Choroid plexus epithelial cell (primary cell): Measurements from ENCODE around the gene ZNF407.

ENCODE experiments used
- DNase-seq: peaks from one replicate; pipeline ENCODE4 v3.0.0-alpha.2; 2010; ENCODE audit warnings: low read depth
- H3K4me3 ChIP-seq: 2 replicates; pipeline ENCODE4 v1.5.1; 2011; ENCODE audit warnings: low read depth, mild to moderate bottlenecking, control low read depth, low read length, moderate library complexity
- CTCF ChIP-seq: conservative IDR thresholded peaks from 2 replicates; pipeline ENCODE4 v1.5.1; 2011; ENCODE audit warnings: low read depth, mild to moderate bottlenecking, control low read depth, inconsistent platforms, low read length, moderate library complexity

The ZNF407 gene

DNA sequence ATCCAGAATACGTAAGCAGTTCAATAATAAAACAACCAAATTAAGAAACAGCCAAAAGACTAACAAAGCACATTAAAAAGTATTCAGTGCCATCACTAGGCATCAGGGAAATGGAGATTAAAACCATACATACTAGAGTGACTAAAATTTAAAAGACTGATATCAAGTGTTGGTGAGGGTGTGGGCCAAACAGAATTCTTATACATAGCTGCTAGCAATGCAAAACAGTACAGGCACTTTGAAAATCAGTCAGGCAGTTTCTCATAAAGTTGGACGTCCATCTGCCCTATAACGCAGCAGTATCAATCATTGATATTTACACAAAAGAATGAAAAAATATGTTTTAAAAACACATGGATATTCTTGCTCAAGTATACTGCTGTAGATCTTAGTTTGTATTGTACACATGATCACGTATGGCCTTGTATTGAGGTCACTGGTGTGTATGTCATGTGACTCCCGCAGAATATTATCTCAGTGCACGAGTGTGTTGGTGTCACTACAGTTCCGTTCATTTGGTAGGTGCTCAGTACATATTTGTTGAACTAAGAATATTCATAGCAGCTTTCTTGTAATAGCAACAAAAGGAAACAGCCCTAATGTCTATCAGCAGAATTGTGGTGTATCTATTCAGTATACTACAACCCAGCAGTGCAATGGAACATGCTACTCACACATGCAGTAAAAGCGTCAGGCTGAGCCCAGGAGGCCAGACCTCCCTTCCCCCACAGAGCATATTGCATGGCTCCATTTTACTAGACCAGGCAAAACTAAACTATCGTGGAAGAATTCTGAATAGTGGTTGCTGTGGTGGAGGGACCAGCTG lies 28.6 kb downstream of the ZNF407 start:
- no peak for TF ChIP-seq CTCF
- no peak overlapping the region for H3K4me3 ChIP-seq
- no peak for DNase-seq

GRCh38 chr18:74630804-74631203 lies 33.1 kb downstream of the ZNF407 start:
- TF ChIP-seq CTCF, result no peak
- no peak overlapping the region for H3K4me3 ChIP-seq
- DNase-seq, result no peak

DNA sequence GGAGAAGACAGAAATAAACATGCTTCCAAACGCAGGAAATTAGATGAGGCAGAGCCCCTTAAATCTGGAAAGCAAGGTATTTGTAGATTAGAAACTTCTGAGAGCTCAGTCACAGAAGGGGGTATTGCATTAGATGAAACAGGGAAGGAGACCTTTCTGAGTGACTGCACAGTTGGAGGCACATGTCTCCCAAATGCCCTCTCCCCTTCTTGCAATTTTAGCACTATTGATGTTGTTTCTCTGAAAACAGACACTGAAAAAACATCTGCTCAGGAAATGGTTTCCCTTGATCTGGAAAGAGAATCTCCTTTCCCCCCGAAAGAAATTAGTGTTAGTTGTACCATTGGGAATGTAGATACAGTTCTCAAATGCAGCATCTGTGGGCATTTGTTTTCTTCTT lies 33.5 kb downstream of the ZNF407 start:
- H3K4me3 ChIP-seq, result peak overlapping the region; percentile 17
- DNase-seq, result no peak
- no peak for TF ChIP-seq CTCF

DNA sequence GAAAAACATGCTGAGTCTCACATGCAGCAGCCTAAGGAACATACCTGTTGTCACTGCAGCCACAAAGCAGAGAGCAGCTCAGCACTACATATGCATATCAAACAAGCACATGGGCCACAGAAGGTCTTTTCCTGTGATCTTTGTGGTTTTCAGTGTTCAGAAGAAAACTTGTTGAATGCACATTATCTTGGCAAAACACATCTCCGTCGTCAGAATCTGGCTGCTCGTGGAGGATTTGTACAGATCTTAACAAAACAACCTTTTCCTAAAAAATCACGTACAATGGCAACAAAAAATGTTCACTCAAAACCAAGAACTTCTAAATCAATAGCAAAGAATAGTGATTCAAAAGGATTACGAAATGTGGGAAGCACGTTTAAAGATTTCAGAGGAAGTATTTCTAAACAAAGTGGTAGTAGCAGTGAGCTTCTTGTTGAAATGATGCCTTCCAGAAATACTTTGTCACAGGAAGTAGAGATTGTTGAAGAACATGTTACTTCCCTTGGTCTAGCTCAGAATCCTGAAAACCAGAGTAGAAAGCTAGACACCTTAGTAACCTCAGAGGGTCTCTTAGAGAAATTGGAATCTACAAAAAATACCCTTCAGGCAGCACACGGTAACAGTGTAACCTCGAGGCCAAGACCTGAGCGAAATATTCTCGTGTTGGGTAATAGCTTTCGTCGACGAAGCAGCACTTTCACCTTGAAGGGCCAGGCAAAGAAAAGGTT lies 34.1 kb downstream of the ZNF407 start:
- peak; percentile 87 for DNase-seq
- no peak for TF ChIP-seq CTCF
- H3K4me3 ChIP-seq, result peak overlapping the region; percentile 17

DNA sequence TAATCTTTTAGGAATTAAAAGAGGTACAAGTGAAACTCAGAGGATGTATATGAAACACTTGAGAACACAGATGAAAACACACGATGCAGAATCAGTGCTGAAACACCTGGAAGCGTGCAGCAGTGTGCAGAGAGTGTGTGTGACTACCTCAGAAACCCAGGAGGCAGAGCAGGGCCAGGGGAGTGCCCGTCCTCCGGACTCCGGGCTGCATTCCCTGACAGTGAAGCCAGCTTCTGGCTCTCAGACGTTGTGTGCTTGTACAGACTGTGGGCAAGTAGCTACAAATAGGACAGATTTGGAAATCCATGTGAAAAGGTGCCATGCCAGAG lies 34.6 kb downstream of the ZNF407 start:
- DNase-seq, result no peak
- TF ChIP-seq CTCF, result no peak
- H3K4me3 ChIP-seq, result no peak overlapping the region

DNA sequence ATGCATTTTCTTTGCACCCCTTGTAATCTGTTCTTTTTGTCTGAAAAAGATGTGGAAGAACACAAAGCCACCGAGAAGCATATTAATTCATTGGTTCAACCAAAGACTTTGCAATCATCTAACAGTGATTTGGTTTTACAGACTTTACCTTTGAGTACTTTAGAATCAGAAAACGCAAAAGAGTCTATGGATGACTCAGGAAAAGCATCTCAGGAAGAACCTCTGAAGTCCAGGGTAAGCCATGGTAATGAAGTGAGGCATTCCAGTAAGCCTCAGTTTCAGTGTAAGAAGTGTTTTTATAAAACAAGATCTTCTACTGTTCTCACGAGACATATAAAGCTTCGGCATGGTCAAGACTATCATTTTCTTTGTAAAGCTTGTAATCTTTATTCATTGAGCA lies 35.2 kb downstream of the ZNF407 start:
- TF ChIP-seq CTCF, result no peak

More for the DNA sequence above, 35.2 kb downstream of the ZNF407 start:
- no peak overlapping the region for H3K4me3 ChIP-seq
- no peak for DNase-seq
